ENCODE results near the gene MXRA5.

DNA sequence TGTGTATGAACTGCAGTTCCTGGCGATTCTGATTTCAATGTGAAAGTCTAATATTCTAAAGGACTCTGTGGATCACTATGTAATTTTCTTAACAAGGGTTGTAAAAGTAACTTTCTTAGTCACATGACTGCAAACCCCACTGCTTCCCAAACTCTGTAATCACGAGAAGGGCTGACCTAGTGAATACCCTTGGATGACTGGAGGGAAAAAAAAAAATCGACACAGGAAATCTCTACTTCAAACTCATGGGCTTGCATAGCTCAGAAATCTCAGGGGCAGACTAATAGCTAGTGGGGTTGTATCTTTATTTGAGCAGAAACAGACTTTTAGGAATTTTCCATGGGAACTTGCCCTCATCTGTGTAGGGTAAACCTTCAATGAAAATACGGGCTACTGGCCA lies 4.8 kb upstream of the MXRA5 start:
- TF ChIP-seq YY1 (IDR thresholded peaks at IDR 0.05; ENCODE audit: insufficient read depth, insufficient read length): no peak
- TF ChIP-seq ZNF274 (IDR thresholded peaks at IDR 0.05; ENCODE audit: low read depth, low read length): no peak
